Stomach (tissue), 9 donors: ENCODE data around the gene LRTM2. TPM values are rescaled to one million over a fixed set of nuclear protein-coding genes. Genes with fewer than 3 reads are reported as not detected.

ENCODE experiments used
- DNase-seq, 2 donors: peaks; one replicate each; pipeline versions ENCODE4 v3.0.0 to v3.0.0-alpha.2; 2013 to 2019
- H3K27ac ChIP-seq, 5 donors: fragments of 200-600 bp in 4 of 5; sonication (generic) in 4 of 5; one replicate each; pipeline ENCODE4 v1.5.1; 2013 to 2019; ENCODE audit warnings: mild to moderate bottlenecking in 1 of 5, moderate library complexity in 1 of 5
- H3K27me3 ChIP-seq, 3 donors: fragments of 200-600 bp; sonication (generic); one replicate each; pipeline ENCODE4 v1.5.1; 2017 to 2019; ENCODE audit warnings: mixed run types in 1 of 3
- H3K36me3 ChIP-seq, 4 donors: fragments of 200-600 bp; sonication (generic); 1 replicate in 3 of 4; 2 replicates in 1 of 4; pipeline ENCODE4 v1.5.1; 2016 to 2019
- H3K4me1 ChIP-seq, 4 donors: fragments of 200-600 bp; sonication (generic); one replicate each; pipeline ENCODE4 v1.5.1; 2016 to 2019
- H3K4me3 ChIP-seq, 4 donors: fragments of 200-600 bp; sonication (generic) in 3 of 4; one replicate each; pipeline ENCODE4 v1.5.1; 2016 to 2019; ENCODE audit warnings: mild to moderate bottlenecking in 1 of 4
- H3K9me3 ChIP-seq, 4 donors: fragments of 200-600 bp; sonication (generic); one replicate each; pipeline ENCODE4 v1.5.1; 2016 to 2019
- EP300 ChIP-seq: sonication (generic); formaldehyde crosslinking; IDR thresholded peaks from one replicate; pipeline ENCODE4 v1.6.1; 2017; ENCODE audit warnings: antibody characterized with exemption
- POLR2A ChIP-seq, 4 donors: fragments of 450-650 bp; IDR thresholded peaks; one replicate each; pipeline ENCODE4 v1.6.1; 2016; ENCODE audit warnings: antibody characterized with exemption in 4 of 4, control low read depth in 2 of 4, mild to moderate bottlenecking in 1 of 4, moderate library complexity in 1 of 4
- POLR2AphosphoS5 ChIP-seq, 3 donors: sonication (generic); formaldehyde crosslinking; IDR thresholded peaks; one replicate each; pipeline ENCODE4 v1.6.1; 2016; ENCODE audit warnings: antibody characterized with exemption in 3 of 3
- WGBS, 5 donors: extraction: QIAGEN DNeasy Blood & Tissue Kit in 3 of 5; methylation state at CpG; one replicate each; pipeline versions ENCODE4 v1.1.5 to v1.1.7; 2013 to 2018; 5-methylcytosine and 5-hydroxymethylcytosine counted together
- intact Hi-C: fragments of 100-400 bp; cut with DNase I; formaldehyde crosslinking; loops from one replicate; pipeline ENCODE4 v1.15.1; 2023; ENCODE audit warnings: low total_unique reads
- polyA plus RNA-seq, 3 donors: library from polyadenylated mRNA; stranded (reverse); fragments of 200-250 nt; gene quantifications; one replicate each; pipeline ENCODE4 v1.2.3, GENCODE V29; 2013
- total RNA-seq, 5 donors: library from RNA; depleted of rRNA; stranded (reverse); fragments of >200 nt; gene quantifications; one replicate each; pipeline versions ENCODE4 v1.1.0 to v1.2.3, GENCODE V29; 2014 to 2016
- TF ChIP-seq, protein P1 (sequence below), 7 experiments: fragments of 450-650 bp in 4 of 7; fragments of 200-600 bp in 3 of 7; sonication (generic) in 3 of 7; IDR thresholded peaks; one replicate each; pipeline ENCODE4 v1.5.1; 2016 to 2019; ENCODE audit warnings: antibody characterized with exemption in 7 of 7, control low read depth in 2 of 7, mild to moderate bottlenecking in 1 of 7
- donor health status: healthy with polysubstance abuse.
- donor health status: Bipolar disorder and iron deficiency.
- donor health status: healthy.

Gene LRTM2
- total and polyA plus RNA-seq, 8 donors: 0.03 TPM; not detected in 7

DNA sequence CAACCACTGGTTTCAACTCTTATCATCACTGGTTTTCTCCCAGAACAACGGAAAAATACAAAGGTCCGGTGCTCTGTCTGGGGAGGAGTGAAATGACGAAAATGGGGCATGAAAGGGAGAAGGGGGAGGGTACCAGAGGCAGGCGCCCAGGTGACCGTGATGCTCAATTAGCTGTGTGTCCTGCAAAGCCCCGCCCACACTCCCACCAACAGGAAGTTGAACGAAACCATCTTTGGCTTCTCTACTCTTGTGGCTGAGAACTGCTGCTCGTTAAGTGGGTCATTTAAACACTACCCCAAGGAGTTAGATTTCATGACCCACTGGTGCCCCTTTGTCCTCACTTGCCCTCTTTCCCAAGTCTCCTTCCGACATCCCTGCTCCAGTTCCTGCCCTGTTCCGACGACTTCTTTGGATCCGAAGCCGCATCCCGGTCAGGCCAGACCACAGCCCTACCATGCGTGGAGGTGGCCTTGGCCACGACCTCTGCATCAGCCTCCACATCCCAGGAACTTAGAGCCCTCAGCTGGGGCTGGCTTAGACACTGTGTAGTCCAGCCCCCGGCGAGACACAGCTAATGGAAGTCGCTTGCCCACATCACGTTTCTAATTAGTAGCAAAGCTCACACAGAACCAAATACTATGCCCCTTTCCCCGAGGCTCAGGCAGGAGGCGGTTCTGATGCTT is 11.4 kb upstream of the LRTM2 start:
- Histone ChIP-seq H3K4me1 (peaks cover 0 to 21% (median 3%) of the 10 kb centered on the region in 4 donors), H3K27ac (no peak overlapping the region), H3K4me3 (no peak overlapping the region), H3K36me3 (no peaks in the 10 kb centered on the region), H3K9me3 (no peaks in the 10 kb centered on the region), H3K27me3 (no peaks in the 10 kb centered on the region)
- WGBS, 5 donors: 86 to 90% (median 89%) methylated on average over 22 of the region's 22 CpGs
- TF ChIP-seq EP300 (no peak), POLR2A (IDR thresholded peaks at IDR 0.05) (no peak), POLR2AphosphoS5 (IDR thresholded peaks at IDR 0.05) (no peak)
- TF ChIP-seq, protein P1, sequence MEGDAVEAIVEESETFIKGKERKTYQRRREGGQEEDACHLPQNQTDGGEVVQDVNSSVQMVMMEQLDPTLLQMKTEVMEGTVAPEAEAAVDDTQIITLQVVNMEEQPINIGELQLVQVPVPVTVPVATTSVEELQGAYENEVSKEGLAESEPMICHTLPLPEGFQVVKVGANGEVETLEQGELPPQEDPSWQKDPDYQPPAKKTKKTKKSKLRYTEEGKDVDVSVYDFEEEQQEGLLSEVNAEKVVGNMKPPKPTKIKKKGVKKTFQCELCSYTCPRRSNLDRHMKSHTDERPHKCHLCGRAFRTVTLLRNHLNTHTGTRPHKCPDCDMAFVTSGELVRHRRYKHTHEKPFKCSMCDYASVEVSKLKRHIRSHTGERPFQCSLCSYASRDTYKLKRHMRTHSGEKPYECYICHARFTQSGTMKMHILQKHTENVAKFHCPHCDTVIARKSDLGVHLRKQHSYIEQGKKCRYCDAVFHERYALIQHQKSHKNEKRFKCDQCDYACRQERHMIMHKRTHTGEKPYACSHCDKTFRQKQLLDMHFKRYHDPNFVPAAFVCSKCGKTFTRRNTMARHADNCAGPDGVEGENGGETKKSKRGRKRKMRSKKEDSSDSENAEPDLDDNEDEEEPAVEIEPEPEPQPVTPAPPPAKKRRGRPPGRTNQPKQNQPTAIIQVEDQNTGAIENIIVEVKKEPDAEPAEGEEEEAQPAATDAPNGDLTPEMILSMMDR (IDR thresholded peaks at IDR 0.05): no peak
- DNase-seq: no peak
- intact Hi-C loops: no loop called here

DNA sequence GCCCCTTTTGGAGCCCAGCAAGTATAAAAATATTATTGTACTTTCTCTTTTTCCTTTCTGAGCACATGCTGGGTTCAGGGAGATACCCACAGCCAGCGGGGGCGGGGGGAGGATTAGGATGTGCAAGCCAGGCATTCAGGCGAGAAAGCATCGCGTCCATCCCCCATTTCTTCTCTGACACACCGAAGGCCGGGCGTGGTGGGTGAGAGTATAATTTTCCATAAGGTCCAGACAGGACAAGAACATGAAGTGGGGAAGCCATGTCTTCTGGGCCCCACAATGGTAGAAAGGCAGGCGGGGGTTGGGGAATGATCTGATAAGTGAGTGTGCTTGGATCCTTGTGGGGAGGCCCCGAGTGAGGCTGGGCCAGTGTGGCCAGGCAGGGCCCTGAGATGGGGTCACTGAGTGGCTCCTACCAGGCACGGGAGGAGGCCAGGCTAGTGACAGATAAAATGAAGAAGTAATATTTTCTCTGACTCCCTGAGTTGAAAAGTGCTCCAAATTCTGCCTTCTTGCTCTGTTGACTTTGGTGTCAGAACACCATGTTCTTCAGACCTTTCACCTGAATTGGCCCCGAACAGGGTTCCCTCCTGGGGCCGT is 10.7 kb upstream of the LRTM2 start:
- intact Hi-C loops: no loop called here
- WGBS, 5 donors: 81 to 88% (median 85%) methylated on average over 13 of the region's 13 CpGs
- H3K4me1 ChIP-seq: peaks cover 0 to 21% (median 3%) of the 10 kb centered on the region in 4 donors
- no peak for TF ChIP-seq POLR2AphosphoS5 (IDR thresholded peaks at IDR 0.05)
- no peak for TF ChIP-seq POLR2A (IDR thresholded peaks at IDR 0.05)
- no peak for TF ChIP-seq EP300
- TF ChIP-seq, protein P1 (IDR thresholded peaks at IDR 0.05): no peak
- no peak for DNase-seq
- no peaks in the 10 kb centered on the region for H3K36me3 ChIP-seq
- no peaks in the 10 kb centered on the region for H3K9me3 ChIP-seq
- no peak overlapping the region for H3K27ac ChIP-seq
- no peaks in the 10 kb centered on the region for H3K27me3 ChIP-seq
- no peak overlapping the region for H3K4me3 ChIP-seq

DNA sequence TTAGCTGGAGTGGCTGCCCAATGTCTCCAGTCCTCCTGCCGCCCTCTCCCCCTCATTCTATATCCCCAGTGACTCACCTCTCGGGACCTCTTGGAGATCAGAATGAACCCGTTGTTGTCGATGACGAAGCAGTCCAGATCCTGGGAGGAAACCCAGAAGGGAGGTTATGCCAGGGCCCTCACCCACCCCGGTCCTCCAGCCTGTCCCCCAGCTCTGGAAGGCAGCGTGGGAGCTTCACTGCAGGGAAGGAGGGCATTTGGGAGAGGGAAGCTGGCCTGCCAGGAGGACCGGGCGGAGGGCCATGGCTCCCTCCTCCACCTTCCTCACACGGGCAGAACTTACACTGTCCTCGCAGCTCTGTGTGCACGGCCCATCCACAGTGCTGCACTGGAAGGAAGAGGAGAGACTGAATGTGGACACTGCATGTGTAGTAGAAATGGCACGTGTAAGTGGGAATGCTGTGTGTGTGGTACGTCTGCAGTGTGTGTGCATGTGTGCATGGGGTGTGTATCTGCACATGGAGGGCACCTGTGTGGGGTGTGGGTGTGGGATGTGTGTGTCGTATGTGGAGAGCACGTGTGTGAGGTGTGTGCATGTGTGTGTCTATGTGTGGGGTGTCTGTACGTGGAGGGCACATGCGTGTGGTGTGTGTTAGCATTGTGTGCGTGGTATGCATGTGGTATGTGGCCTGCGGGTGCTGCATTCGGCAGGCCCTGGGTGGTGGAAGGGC is 10.0 kb upstream of the LRTM2 start:
- Histone ChIP-seq H3K27me3 (no peaks in the 10 kb centered on the region), H3K4me1 (peaks cover 0 to 21% (median 3%) of the 10 kb centered on the region in 4 donors), H3K27ac (no peak overlapping the region), H3K9me3 (no peaks in the 10 kb centered on the region), H3K4me3 (no peak overlapping the region), H3K36me3 (no peaks in the 10 kb centered on the region)
- WGBS, 5 donors: 88 to 91% (median 90%) methylated on average over 21 of the region's 21 CpGs
- no peak for DNase-seq
- intact Hi-C loops: no loop called here
- TF ChIP-seq POLR2A (IDR thresholded peaks at IDR 0.05) (no peak), EP300 (no peak), POLR2AphosphoS5 (IDR thresholded peaks at IDR 0.05) (no peak)
- TF ChIP-seq, protein P1 (IDR thresholded peaks at IDR 0.05): no peak

DNA sequence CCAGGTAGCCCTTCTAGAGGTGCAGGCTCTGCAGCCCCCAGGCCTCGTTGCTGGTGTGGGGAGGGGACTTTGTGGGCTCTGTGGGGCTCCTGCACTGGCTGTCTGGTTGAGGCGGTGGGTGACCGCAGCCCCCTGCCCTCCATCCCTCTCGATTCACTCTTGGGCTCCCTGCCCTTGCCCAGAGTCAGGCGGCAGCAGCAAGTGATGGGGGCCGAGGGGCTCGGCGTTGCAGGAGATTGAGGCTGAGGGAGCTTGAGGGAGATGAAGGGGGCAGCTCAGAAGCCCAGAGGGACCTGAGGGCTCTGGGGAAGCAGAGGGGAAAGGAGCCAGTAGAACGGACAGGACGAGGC is 9.5 kb upstream of the LRTM2 start:
- WGBS, 5 donors: 71 to 89% (median 85%) methylated on average over 7 to 10 of the region's 10 CpGs
- H3K4me3 ChIP-seq: no peak overlapping the region
- peaks cover 0 to 19% (median 3%) of the 10 kb centered on the region in 4 donors for H3K4me1 ChIP-seq
- no peaks in the 10 kb centered on the region for H3K9me3 ChIP-seq
- TF ChIP-seq POLR2AphosphoS5 (IDR thresholded peaks at IDR 0.05) (no peak), EP300 (no peak), POLR2A (IDR thresholded peaks at IDR 0.05) (no peak)
- TF ChIP-seq, protein P1 (IDR thresholded peaks at IDR 0.05): no peak
- intact Hi-C loops: no loop called here
- H3K36me3 ChIP-seq: no peaks in the 10 kb centered on the region
- H3K27ac ChIP-seq: peak overlapping the region in 1 of 5 donors; percentile 71
- peaks cover 0 to 1% (median 0%) of the 10 kb centered on the region in 3 donors for H3K27me3 ChIP-seq
- no peak for DNase-seq
